DMS153 treated with DMSO at 0.1 percent for 48 hours (cell line): ENCODE data around the gene TCERG1L.
"Not testable (repeated sequence)": the region's sequence is repeated elsewhere in the genome, so short reads cannot be mapped to it uniquely, and the experiment has no call there.

Experiments
- DNase-seq: peaks from one replicate; lab custom pipeline; 2025; ENCODE audit not compliant: unreplicated experiment; lab: John Stamatoyannopoulos, UW

The TCERG1L gene

GRCh38 chr10:131111007-131111406 is 200.5 kb downstream of the TCERG1L start:
- no peak for DNase-seq

- no peak for DNase-seq
Measured at GRCh38 chr10:131110241-131110783, 201.2 kb downstream of the TCERG1L start.

GRCh38 chr10:131109726-131110125 is 201.8 kb downstream of the TCERG1L start:
- no peak for DNase-seq

- no peak for DNase-seq
Measured at GRCh38 chr10:131109291-131109690, 202.2 kb downstream of the TCERG1L start.

- DNase-seq: no peak
Measured at GRCh38 chr10:131107970-131108369, 203.6 kb downstream of the TCERG1L start.

- DNase-seq: no peak
Measured at GRCh38 chr10:131102676-131103075, 208.8 kb downstream of the TCERG1L start.

GRCh38 chr10:131102147-131102546 is 209.4 kb downstream of the TCERG1L start:
- no peak for DNase-seq

- DNase-seq: not testable (repeated sequence)
Measured at GRCh38 chr10:131100418-131101410, 210.8 kb downstream of the TCERG1L start.

- peak; percentile 21 for DNase-seq
Measured at GRCh38 chr10:131099028-131099726, 212.3 kb downstream of the TCERG1L start.

- no peak for DNase-seq
Measured at GRCh38 chr10:131098416-131098952, 213.0 kb downstream of the TCERG1L start.

- DNase-seq: no peak
Measured at GRCh38 chr10:131096031-131096430, 215.5 kb downstream of the TCERG1L start.

GRCh38 chr10:131095313-131095580 is 216.3 kb downstream of the TCERG1L start:
- DNase-seq: no peak

GRCh38 chr10:131094527-131095312 is 216.8 kb downstream of the TCERG1L start:
- peak; percentile 44 for DNase-seq

- no peak for DNase-seq
Measured at GRCh38 chr10:131093795-131094366, 217.6 kb downstream of the TCERG1L start.

GRCh38 chr10:131093346-131093745 is 218.2 kb downstream of the TCERG1L start:
- DNase-seq: no peak

- no peak for DNase-seq
Measured at GRCh38 chr10:131092876-131093275, 218.6 kb downstream of the TCERG1L start.

- no peak for DNase-seq
Measured at GRCh38 chr10:131092386-131092785, 219.1 kb downstream of the TCERG1L start.

GRCh38 chr10:131091682-131092081 is 219.8 kb downstream of the TCERG1L start:
- DNase-seq: no peak

GRCh38 chr10:131090761-131091661 is 220.5 kb downstream of the TCERG1L start:
- DNase-seq: peak; percentile 72
